Smooth muscle cell (in vitro differentiated cells): ENCODE results near the gene EHD4. TPM values are rescaled to one million over a fixed set of nuclear protein-coding genes. Genes with fewer than 3 reads are reported as not detected.
A peak's percentile ranks its signal among the peaks of the same experiment; 100 is the strongest.

ENCODE experiments used
- DNase-seq: peaks from one replicate; lab custom pipeline; 2025; ENCODE audit not compliant: unreplicated experiment; lab: John Stamatoyannopoulos, UW
- H2AFZ ChIP-seq: fragments of 200-600 bp; sonication (generic); 2 replicates; pipeline ENCODE4 v1.6.0; 2016; ENCODE audit warnings: antibody characterized with exemption, low read depth, mild to moderate bottlenecking
- H3F3A ChIP-seq: fragments of 200-600 bp; sonication (generic); 2 replicates; pipeline ENCODE4 v1.6.0; 2017; ENCODE audit warnings: antibody characterized with exemption, low read depth
- H3K27ac ChIP-seq: fragments of 200-600 bp; sonication (generic); 2 replicates; pipeline ENCODE4 v1.5.1; 2016; ENCODE audit warnings: low read depth, mild to moderate bottlenecking
- H3K27me3 ChIP-seq: fragments of 200-600 bp; sonication (generic); 2 replicates; pipeline ENCODE4 v1.6.1; 2016; ENCODE audit warnings: low read depth, mild to moderate bottlenecking
- H3K36me3 ChIP-seq: fragments of 200-600 bp; sonication (generic); 2 replicates; pipeline ENCODE4 v1.5.1; 2016; ENCODE audit warnings: low read depth
- H3K4me1 ChIP-seq: fragments of 200-600 bp; sonication (generic); 2 replicates; pipeline ENCODE4 v1.5.1; 2016; ENCODE audit warnings: low read depth
- H3K4me2 ChIP-seq: fragments of 200-600 bp; sonication (generic); 2 replicates; pipeline ENCODE4 v1.6.0; 2016; ENCODE audit warnings: mild to moderate bottlenecking
- H3K4me3 ChIP-seq: fragments of 200-600 bp; sonication (generic); 2 replicates; pipeline ENCODE4 v1.5.1; 2016; ENCODE audit warnings: mild to moderate bottlenecking
- H3K79me2 ChIP-seq: fragments of 200-600 bp; sonication (generic); 2 replicates; pipeline ENCODE4 v1.6.0; 2016; ENCODE audit warnings: low read depth, mild to moderate bottlenecking
- H3K9ac ChIP-seq: fragments of 200-600 bp; sonication (generic); 2 replicates; pipeline ENCODE4 v1.6.0; 2016; ENCODE audit warnings: low read depth
- H3K9me3 ChIP-seq: fragments of 200-600 bp; sonication (generic); replicated peaks from 2 replicates; pipeline ENCODE4 v1.5.1; 2016; ENCODE audit warnings: low read depth
- H4K20me1 ChIP-seq: fragments of 200-600 bp; sonication (generic); 2 replicates; pipeline ENCODE4 v1.6.0; 2016; ENCODE audit warnings: low read depth
- WGBS: methylation state at CpG from one replicate; pipeline ENCODE4 v1.1.7; 2016; ENCODE audit warnings: low lambda C conversion rate; 5-methylcytosine and 5-hydroxymethylcytosine counted together
- polyA plus RNA-seq: library from polyadenylated mRNA; unstranded; fragments of >200 nt; fragmentation: Nextera tagmentation; extraction: Ambion mirVana; gene quantifications from 2 replicates; pipeline ENCODE4 v1.2.1, GENCODE V29; 2016
- total RNA-seq: library from RNA; depleted of rRNA; stranded (reverse); fragments of >200 nt; gene quantifications from 2 replicates; pipeline ENCODE4 v1.2.3, GENCODE V29; 2014
- TF ChIP-seq, protein P1 (sequence below): fragments of 200-600 bp; sonication (generic); IDR thresholded peaks from 2 replicates; pipeline ENCODE4 v1.5.1; 2017; ENCODE audit warnings: borderline replicate concordance, mild to moderate bottlenecking, antibody characterized with exemption; ENCODE audit not compliant: insufficient read depth, poor library complexity, severe bottlenecking

The EHD4 gene
- total and polyA plus RNA-seq, 2 experiments from 2014 or later = 11.5 to 15.8 TPM

DNA sequence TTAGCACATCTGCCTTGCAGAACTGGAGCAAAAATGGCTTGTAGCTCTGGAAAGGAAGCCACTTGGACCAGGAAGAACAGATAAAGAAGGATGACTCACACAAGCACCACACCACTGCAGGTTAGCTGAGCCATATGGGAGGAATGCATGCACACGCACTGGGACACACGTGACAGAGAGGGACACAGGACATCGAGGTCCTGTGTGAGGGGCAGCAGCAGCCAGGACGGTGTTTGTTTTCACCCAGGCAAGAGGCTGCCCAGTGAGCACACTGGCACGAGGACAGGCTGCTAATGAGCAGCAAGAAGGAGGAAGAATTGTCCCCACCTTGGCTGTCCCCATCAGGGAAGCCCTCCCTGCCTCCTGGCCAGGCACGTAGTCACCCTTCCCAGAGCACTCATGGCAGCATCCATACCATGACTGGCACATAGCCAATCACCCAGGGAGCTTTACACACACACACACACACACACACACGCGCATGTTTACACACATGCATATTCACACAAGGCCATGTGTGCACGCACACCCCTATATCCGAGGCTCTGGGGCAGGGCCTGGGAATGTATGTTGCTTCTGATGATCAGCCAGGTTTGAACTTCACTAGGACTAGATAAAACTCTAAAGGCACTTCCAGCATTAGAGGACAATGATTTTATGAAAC is 54.5 kb downstream of the EHD4 start:
- Histone ChIP-seq H3F3A (peaks cover 12% of the 10 kb centered on the region), H3K9ac (no peak overlapping the region), H3K9me3 (no peaks in the 10 kb centered on the region), H3K4me3 (no peak overlapping the region), H3K36me3 (no peaks in the 10 kb centered on the region), H3K79me2 (peaks cover 4% of the 10 kb centered on the region), H3K27me3 (no peaks in the 10 kb centered on the region), H2AFZ (no peak overlapping the region), H3K4me2 (peak overlapping the region; percentile 58), H4K20me1 (peaks cover 36% of the 10 kb centered on the region), H3K27ac (peak overlapping the region; percentile 70), H3K4me1 (no peaks in the 10 kb centered on the region)
- no peak for DNase-seq
- WGBS = 74% methylated on average over 10 of the region's 10 CpGs
- TF ChIP-seq, protein P1, sequence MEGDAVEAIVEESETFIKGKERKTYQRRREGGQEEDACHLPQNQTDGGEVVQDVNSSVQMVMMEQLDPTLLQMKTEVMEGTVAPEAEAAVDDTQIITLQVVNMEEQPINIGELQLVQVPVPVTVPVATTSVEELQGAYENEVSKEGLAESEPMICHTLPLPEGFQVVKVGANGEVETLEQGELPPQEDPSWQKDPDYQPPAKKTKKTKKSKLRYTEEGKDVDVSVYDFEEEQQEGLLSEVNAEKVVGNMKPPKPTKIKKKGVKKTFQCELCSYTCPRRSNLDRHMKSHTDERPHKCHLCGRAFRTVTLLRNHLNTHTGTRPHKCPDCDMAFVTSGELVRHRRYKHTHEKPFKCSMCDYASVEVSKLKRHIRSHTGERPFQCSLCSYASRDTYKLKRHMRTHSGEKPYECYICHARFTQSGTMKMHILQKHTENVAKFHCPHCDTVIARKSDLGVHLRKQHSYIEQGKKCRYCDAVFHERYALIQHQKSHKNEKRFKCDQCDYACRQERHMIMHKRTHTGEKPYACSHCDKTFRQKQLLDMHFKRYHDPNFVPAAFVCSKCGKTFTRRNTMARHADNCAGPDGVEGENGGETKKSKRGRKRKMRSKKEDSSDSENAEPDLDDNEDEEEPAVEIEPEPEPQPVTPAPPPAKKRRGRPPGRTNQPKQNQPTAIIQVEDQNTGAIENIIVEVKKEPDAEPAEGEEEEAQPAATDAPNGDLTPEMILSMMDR = no peak

DNA sequence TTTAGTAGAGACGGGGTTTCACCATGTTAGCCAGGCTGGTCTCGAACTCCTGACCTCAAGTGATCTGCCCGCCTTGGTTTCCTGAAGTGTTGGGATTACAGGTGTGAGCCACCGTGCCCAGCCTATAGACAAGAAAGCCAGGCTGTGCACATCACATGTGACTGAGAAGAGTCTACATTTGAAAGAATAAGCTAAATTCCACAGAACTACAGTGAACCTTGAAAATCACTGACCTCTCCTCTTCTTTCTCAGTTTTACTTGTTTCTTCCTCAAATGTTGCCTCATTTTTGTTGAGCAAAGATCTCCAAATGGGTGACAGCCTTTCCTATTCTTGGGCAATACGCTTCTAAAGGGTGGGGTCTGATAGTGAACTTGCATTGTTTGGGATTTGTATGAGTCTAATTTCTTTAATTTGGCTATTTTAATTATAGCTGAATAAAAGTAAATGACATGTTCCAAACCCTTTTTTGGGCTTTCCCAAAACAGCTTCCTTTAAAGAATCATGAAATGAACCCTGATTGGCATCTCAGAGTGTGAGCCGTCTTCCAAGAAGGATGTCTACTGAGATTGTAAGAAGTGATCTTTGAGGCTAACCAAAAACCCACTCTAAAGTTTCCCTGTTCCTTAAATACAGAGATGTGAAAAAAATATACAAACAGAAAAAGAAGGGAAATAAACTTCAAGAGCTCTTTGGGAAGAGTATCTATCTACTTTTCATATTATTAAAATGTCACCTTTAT is 56.9 kb downstream of the EHD4 start:
- Histone ChIP-seq H3K4me3 (no peak overlapping the region), H2AFZ (no peak overlapping the region), H4K20me1 (peaks cover 27% of the 10 kb centered on the region), H3K36me3 (no peaks in the 10 kb centered on the region), H3K9me3 (no peaks in the 10 kb centered on the region), H3F3A (peaks cover 12% of the 10 kb centered on the region), H3K4me1 (no peaks in the 10 kb centered on the region), H3K9ac (no peak overlapping the region), H3K4me2 (no peak overlapping the region), H3K27ac (no peak overlapping the region), H3K27me3 (no peaks in the 10 kb centered on the region), H3K79me2 (peaks cover 4% of the 10 kb centered on the region)
- TF ChIP-seq, protein P1 = no peak
- 99% methylated on average over 6 of the region's 6 CpGs for WGBS
- no peak for DNase-seq

DNA sequence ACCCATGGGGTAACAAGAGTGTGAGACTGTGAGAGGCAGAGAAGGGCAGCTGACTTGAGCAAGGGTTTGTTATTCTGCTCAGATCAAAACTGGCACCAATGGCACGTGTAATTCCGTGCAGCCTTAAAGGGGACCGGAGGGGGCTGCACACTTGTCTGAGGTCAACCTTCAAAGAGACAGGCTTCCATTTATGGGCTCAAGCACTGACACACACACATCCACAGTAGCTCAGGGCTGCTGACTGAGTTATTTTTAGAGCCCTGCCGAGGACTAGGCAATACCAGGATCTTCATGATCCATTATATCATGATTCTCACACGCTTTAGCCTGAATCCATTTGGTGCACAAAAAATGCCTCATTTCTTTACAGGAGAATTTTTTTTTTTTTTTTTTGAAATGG is 57.9 kb downstream of the EHD4 start:
- Histone ChIP-seq H3K4me2 (no peak overlapping the region), H3K9ac (no peak overlapping the region), H3K27me3 (no peaks in the 10 kb centered on the region), H3K4me3 (no peak overlapping the region), H3K9me3 (no peaks in the 10 kb centered on the region), H3K79me2 (peaks cover 4% of the 10 kb centered on the region), H3K4me1 (no peaks in the 10 kb centered on the region), H4K20me1 (peaks cover 21% of the 10 kb centered on the region), H2AFZ (no peak overlapping the region), H3F3A (peaks cover 12% of the 10 kb centered on the region), H3K27ac (no peak overlapping the region), H3K36me3 (no peaks in the 10 kb centered on the region)
- no peak for DNase-seq
- WGBS = 77% methylated on average over 5 of the region's 5 CpGs
- TF ChIP-seq, protein P1 = no peak

DNA sequence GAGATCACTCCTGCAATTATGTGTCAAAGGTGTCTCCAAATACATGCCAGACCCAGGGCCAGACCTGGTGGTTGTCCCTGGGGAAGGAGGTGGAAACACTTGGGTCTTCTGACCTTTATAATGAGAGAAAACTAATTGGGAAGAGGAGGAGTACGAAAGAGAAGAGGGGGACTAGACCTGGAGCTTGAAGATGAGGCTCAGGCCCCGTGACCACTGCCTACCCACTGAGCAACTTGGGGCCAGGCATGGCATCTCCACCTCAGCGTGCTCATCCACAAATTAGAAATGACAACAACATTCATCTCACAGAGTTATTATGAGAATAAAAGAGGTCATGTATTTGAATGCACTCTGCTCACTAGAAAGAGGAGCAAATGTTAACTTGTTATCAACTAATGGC is 59.1 kb downstream of the EHD4 start:
- Histone ChIP-seq H2AFZ (no peak overlapping the region), H3K27me3 (no peaks in the 10 kb centered on the region), H3F3A (peaks cover 11% of the 10 kb centered on the region), H3K9ac (no peak overlapping the region), H3K79me2 (peaks cover 4% of the 10 kb centered on the region), H4K20me1 (peaks cover 17% of the 10 kb centered on the region), H3K36me3 (no peaks in the 10 kb centered on the region), H3K4me2 (no peak overlapping the region), H3K9me3 (no peaks in the 10 kb centered on the region), H3K4me3 (no peak overlapping the region), H3K27ac (no peak overlapping the region), H3K4me1 (no peaks in the 10 kb centered on the region)
- TF ChIP-seq, protein P1 = no peak
- DNase-seq = no peak
- 95% methylated on average over 3 of the region's 3 CpGs for WGBS
